ENCODE measurements around the gene PHF2.

PHF2 gene

DNA sequence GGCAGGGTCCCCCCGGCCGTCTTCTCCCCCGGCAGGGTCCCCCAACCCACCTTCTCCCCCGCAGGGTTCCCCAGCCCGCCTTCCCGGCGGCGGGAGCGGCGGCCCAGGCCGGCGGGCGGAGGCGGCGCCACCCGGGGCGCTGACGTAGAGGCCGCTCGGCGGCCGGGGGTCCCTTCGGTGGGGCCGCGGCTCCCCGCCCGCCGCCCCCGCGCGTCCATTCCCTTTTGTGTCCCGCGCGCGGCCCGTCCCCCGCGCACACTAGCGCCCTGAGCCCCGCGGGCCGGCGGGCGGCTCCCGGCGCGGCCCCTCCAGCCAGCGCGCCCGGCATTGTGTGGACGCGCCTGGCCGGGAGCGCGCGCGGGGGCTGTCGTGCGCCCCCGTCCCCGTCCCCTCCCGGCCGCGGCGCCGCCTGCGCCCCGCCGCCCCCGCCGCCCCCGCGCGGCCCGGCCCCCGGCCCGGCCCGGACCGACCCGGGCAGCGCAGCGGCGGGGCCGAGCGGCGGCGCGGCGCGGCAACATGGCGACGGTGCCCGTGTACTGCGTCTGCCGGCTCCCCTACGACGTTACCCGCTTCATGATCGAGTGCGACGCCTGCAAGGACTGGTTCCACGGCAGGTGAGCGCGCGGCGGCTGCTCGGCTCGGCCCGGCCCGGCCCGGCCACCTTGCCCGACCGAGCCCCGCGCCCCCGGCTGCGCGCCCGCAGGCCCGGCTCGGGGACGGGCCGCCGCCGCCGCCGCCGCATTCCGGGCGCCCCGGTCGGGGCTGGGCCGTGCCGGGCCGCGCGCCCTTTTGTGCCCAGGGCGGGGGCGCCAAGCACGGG lies at the start of gene PHF2:
Gene PHF2 (plus strand): TSS at position 327 of the 820 bp plus-strand sequence. CDS start 190 bp downstream, at position 517.
- Histone ChIP-seq H3K9me3 (replicated peaks in 1 of 11) (peaks cover 1 to 6% (median 3%) of the 10 kb centered on the region in 11 experiments; a peak in 20 of 22 replicates), H3K9ac (peak within 1 kb of the TSS; percentile 95 to 100 (median 97)), H3K4me3 (peak within 1 kb of the TSS; percentile 77 to 92 (median 88)), H4K20me1 (peaks cover 20 to 44% (median 38%) of the 10 kb centered on the region in 11 experiments; a peak in 21 of 22 replicates), H3K4me1 (peaks cover 33 to 62% (median 53%) of the 10 kb centered on the region in 10 experiments), H3K4me2 (peak within 1 kb of the TSS; percentile 98 to 100 (median 99)), H3K27ac (peak within 1 kb of the TSS; percentile 92 to 99 (median 96)), H3K36me3 (no peaks in the 10 kb centered on the region; a peak in 1 of 22 replicates), H3K27me3 (no peaks in the 10 kb centered on the region)
- TF ChIP-seq Cebpa-rat (IDR thresholded peaks at IDR 0.05): no peak

DNA sequence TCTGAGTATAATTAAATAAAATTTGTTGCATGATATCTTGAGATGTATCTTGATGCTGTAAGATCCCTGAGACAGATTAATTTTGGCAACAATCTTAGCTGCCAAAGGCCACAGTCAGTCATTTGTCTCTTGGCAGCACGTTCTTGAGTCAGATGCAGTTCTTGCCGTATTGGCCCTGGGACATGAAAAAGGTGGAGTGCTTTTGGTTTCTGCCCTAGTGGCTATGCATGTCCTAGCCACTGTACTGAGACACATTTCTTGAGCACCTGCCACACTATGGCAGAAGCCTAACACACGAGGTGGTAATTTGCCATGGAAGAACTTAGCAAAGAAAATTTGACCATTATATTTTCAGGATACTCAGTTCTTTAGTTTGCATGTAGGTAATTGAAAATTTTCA lies 45.0 kb upstream of the PHF2 start:
- Histone ChIP-seq H3K4me3 (no peak overlapping the region), H3K36me3 (peaks cover 96 to 100% (median 99%) of the 10 kb centered on the region in 11 experiments), H3K27ac (no peak overlapping the region), H3K9ac (no peak overlapping the region), H3K9me3 (replicated peaks in 1 of 11) (no peaks in the 10 kb centered on the region), H3K4me2 (no peak overlapping the region), H3K27me3 (no peaks in the 10 kb centered on the region), H3K4me1 (peaks cover 0 to 12% (median 9%) of the 10 kb centered on the region in 10 experiments; a peak in 15 of 20 replicates), H4K20me1 (peaks cover 7 to 65% (median 35%) of the 10 kb centered on the region in 11 experiments; a peak in 18 of 22 replicates)
- TF ChIP-seq Cebpa-rat (IDR thresholded peaks at IDR 0.05): no peak

DNA sequence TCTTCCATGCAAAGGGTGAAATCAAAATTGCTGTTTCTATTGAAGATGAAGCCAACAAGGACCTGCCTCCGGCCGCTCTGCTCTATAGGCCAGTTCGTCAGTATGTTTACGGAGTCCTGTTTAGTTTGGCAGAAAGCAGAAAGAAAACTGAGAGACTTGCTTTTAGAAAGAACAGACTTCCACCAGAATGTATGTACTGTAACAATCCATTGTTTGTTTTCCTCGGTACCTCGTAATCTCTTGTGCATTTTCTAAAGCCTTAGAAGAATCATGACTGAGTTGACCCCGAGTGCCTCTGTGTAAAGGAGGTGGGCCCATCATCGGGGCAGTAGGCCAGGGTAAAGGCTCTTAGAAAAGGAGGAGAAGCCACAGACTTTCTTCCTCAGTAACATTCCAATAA lies 44.2 kb upstream of the PHF2 start:
- Histone ChIP-seq H3K4me1 (peaks cover 0 to 19% (median 17%) of the 10 kb centered on the region in 10 experiments; a peak in 16 of 20 replicates), H3K4me3 (no peak overlapping the region), H3K27me3 (no peaks in the 10 kb centered on the region), H3K27ac (no peak overlapping the region), H4K20me1 (peaks cover 8 to 65% (median 37%) of the 10 kb centered on the region in 11 experiments; a peak in 18 of 22 replicates), H3K9ac (no peak overlapping the region), H3K9me3 (replicated peaks in 1 of 11) (no peaks in the 10 kb centered on the region), H3K36me3 (peaks cover 91 to 100% (median 99%) of the 10 kb centered on the region in 11 experiments), H3K4me2 (no peak overlapping the region)
- TF ChIP-seq Cebpa-rat (IDR thresholded peaks at IDR 0.05): no peak

DNA sequence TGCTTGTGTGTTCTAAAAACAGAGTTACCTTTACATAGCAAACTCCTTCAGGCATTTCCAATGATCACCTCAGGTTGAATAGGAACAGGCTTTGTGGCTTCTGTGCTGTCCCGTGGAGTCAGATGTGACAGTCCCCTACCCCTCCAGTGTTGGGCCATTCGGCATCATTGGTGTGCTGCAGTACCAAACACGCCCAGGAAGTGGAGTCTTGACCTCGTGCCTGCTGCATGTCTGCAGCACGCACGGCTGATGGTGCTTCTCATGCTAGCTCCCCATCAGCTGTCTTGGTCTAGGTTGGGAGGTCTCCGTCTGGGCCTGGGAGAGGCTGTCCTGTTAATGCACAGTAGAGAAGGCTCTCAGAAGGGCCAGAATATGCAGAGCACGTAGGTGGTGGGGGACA lies 42.5 kb upstream of the PHF2 start:
- Histone ChIP-seq H3K27me3 (no peaks in the 10 kb centered on the region), H3K36me3 (peaks cover 83 to 100% (median 96%) of the 10 kb centered on the region in 11 experiments), H3K4me2 (no peak overlapping the region), H3K9me3 (replicated peaks in 1 of 11) (no peaks in the 10 kb centered on the region), H3K9ac (no peak overlapping the region), H3K27ac (no peak overlapping the region), H4K20me1 (peaks cover 8 to 67% (median 32%) of the 10 kb centered on the region in 11 experiments; a peak in 17 of 22 replicates), H3K4me1 (peaks cover 0 to 21% (median 18%) of the 10 kb centered on the region in 10 experiments; a peak in 16 of 20 replicates), H3K4me3 (no peak overlapping the region)
- no peak for TF ChIP-seq Cebpa-rat (IDR thresholded peaks at IDR 0.05)

DNA sequence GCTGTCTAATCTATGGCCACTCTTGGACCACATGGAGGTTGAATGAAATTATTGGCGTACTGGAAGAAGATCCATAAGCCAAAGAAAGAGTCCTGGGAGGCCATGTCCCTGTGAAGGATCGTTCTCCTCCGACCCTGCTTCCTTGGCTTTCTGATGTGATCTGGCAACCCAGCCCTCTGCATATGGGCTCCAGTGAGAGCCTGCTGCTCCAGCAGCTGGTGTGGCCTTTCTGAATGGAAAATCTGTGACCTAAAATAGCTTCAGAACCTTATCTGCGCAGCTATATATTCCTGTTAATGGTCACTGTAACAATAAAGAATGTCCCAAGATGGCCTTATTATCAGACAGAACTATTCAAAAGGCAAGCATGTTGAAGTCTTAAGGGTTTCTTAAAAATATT lies 40.2 kb upstream of the PHF2 start:
- no peak overlapping the region for H3K27ac ChIP-seq
- H3K27me3 ChIP-seq: no peaks in the 10 kb centered on the region
- no peaks in the 10 kb centered on the region for H3K9me3 ChIP-seq (replicated peaks in 1 of 11)
- H3K4me2 ChIP-seq: peak overlapping the region in 9 of 11 experiments; percentile 8 to 58 (median 44); a peak in 13 of 22 replicates
- no peak overlapping the region for H3K4me3 ChIP-seq
- peaks cover 8 to 83% (median 29%) of the 10 kb centered on the region in 11 experiments; a peak in 17 of 22 replicates for H4K20me1 ChIP-seq
- peaks cover 0 to 21% (median 18%) of the 10 kb centered on the region in 10 experiments; a peak in 16 of 20 replicates for H3K4me1 ChIP-seq
- H3K36me3 ChIP-seq: peaks cover 82 to 100% (median 97%) of the 10 kb centered on the region in 11 experiments
- H3K9ac ChIP-seq: no peak overlapping the region
- no peak for TF ChIP-seq Cebpa-rat (IDR thresholded peaks at IDR 0.05)

DNA sequence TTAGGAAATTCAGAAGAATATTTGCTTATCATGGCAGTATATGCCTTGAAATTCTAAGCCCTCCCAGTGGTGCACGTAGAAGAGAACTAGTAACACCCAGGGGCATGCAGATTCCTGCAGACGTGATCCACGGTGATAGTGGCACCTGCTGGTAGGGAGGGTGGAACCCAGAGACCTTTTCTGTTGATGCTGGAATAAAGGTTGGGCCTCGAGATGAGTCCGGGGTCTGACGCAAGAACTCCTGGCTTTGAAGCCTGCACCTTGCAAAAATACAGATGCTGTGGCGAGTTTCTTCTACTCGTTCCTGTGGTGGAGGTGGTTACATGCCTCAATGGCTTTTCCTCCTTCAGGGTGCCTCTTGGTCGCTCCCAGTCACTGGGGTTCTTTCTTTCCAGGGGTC lies 39.5 kb upstream of the PHF2 start:
- H3K9me3 ChIP-seq (replicated peaks in 1 of 11): no peaks in the 10 kb centered on the region
- peak in 3 of 11 experiments; percentile 12 to 30 (median 15); a peak in 2 of 22 replicates for TF ChIP-seq Cebpa-rat (IDR thresholded peaks at IDR 0.05)
- peak overlapping the region in 8 of 11 experiments; percentile 23 to 58 (median 52); a peak in 16 of 22 replicates for H3K4me2 ChIP-seq
- H3K4me3 ChIP-seq: no peak overlapping the region
- H3K36me3 ChIP-seq: peaks cover 77 to 100% (median 97%) of the 10 kb centered on the region in 11 experiments
- H3K27ac ChIP-seq: no peak overlapping the region
- H3K27me3 ChIP-seq: no peaks in the 10 kb centered on the region
- H3K4me1 ChIP-seq: peaks cover 0 to 21% (median 18%) of the 10 kb centered on the region in 10 experiments; a peak in 16 of 20 replicates
- no peak overlapping the region for H3K9ac ChIP-seq
- peaks cover 11 to 87% (median 28%) of the 10 kb centered on the region in 11 experiments; a peak in 18 of 22 replicates for H4K20me1 ChIP-seq

DNA sequence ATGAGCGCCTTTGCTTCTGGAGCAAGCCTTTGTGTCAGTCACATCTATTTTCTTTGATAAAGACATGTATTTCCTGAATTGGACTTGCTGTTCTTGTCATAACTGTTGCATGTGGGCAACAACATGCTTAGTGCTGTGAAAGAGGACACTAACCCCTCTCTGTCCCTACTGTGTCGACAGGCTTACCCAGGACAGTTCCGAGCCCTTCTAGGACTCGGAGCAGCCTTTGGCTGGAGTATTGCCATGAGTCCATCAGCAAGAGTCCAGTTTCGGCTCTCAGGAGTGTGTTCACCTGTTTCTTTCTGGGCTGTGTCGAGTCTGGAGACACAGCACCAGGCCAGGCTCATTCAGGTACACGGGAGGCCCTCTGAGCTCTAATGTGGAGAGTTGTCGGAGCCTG lies 36.1 kb upstream of the PHF2 start:
- no peak overlapping the region for H3K9ac ChIP-seq
- H3K9me3 ChIP-seq (replicated peaks in 1 of 11): no peaks in the 10 kb centered on the region
- H3K4me1 ChIP-seq: peaks cover 0 to 20% (median 18%) of the 10 kb centered on the region in 10 experiments; a peak in 16 of 20 replicates
- no peaks in the 10 kb centered on the region for H3K27me3 ChIP-seq
- no peak overlapping the region for H3K27ac ChIP-seq
- H4K20me1 ChIP-seq: peaks cover 14 to 76% (median 31%) of the 10 kb centered on the region in 11 experiments; a peak in 18 of 22 replicates
- H3K36me3 ChIP-seq: peaks cover 73 to 100% (median 97%) of the 10 kb centered on the region in 11 experiments
- no peak overlapping the region for H3K4me3 ChIP-seq
- H3K4me2 ChIP-seq: no peak overlapping the region
- no peak for TF ChIP-seq Cebpa-rat (IDR thresholded peaks at IDR 0.05)

DNA sequence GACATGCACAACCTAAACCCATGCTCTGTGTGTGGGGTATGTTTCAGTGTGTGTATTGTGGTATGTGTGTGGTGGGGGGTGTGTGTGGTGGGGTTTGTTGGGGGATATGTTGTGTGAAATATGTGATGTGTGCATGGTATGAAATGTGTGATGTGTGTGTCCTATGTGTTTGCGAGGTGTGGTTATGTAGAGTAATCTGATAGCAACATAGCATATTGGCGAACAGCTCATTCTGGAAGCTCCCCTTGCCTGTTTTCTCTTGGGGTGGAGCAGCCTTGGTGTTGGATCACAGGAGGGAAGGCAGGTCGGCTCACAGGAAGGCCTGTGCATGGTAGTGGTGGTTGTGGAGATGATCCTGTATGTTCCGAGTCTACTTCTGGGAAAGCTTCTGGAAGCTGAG lies 35.4 kb upstream of the PHF2 start:
- Histone ChIP-seq H3K9ac (no peak overlapping the region), H3K4me1 (peaks cover 0 to 13% (median 12%) of the 10 kb centered on the region in 10 experiments; a peak in 16 of 20 replicates), H3K36me3 (peaks cover 73 to 100% (median 97%) of the 10 kb centered on the region in 11 experiments), H3K9me3 (replicated peaks in 1 of 11) (no peaks in the 10 kb centered on the region), H3K4me3 (no peak overlapping the region), H3K27ac (no peak overlapping the region), H4K20me1 (peaks cover 11 to 69% (median 26%) of the 10 kb centered on the region in 11 experiments; a peak in 18 of 22 replicates), H3K27me3 (no peaks in the 10 kb centered on the region), H3K4me2 (no peak overlapping the region)
- TF ChIP-seq Cebpa-rat (IDR thresholded peaks at IDR 0.05): no peak

Data from BLaER1 treated with 17β-estradiol and CSF1 and Interleukin-3, amounts not matched to agents 10 nM and 100 nM (cell line).